ENCODE data around the gene ERBB4. TPM values are rescaled to one million over a fixed set of nuclear protein-coding genes. Genes with fewer than 3 reads are reported as not detected.

ERBB4 gene
- total and polyA plus RNA-seq, 9 donors = 0.08 to 22.3 (median 1.2) TPM

- no peak for DNase-seq
- Histone ChIP-seq H3K9me3 (no peaks in the 10 kb centered on the region), H3K36me3 (no peaks in the 10 kb centered on the region), H3K4me3 (no peak overlapping the region), H3K4me1 (ENCODE audit: insufficient read depth) (peaks cover 1% of the 10 kb centered on the region), H3K27me3 (no peaks in the 10 kb centered on the region), H3K27ac (no peak overlapping the region)
- intact Hi-C loops (cut with DNase I) = no loop called here
- TF ChIP-seq POLR2A (IDR thresholded peaks at IDR 0.05) (no peak), EP300 (IDR thresholded peaks at IDR 0.05) (no peak), CTCF (IDR thresholded peaks at IDR 0.05) (no peak)
Measured at GRCh38 chr2:212328712-212329496, 209.7 kb downstream of the ERBB4 start.

- Histone ChIP-seq H3K36me3 (no peaks in the 10 kb centered on the region), H3K4me1 (ENCODE audit: insufficient read depth) (peaks cover 1% of the 10 kb centered on the region), H3K27ac (no peak overlapping the region), H3K4me3 (no peak overlapping the region), H3K27me3 (no peaks in the 10 kb centered on the region), H3K9me3 (no peaks in the 10 kb centered on the region)
- intact Hi-C loops (cut with DNase I) = no loop called here
- 31 to 57% (median 49%) methylated on average over 2 of the region's 2 CpGs for WGBS, 3 donors
- no peak for DNase-seq
- TF ChIP-seq EP300 (IDR thresholded peaks at IDR 0.05) (no peak), POLR2A (IDR thresholded peaks at IDR 0.05) (no peak), CTCF (IDR thresholded peaks at IDR 0.05) (no peak)
Measured at GRCh38 chr2:212328136-212328535, 210.5 kb downstream of the ERBB4 start.

GRCh38 chr2:212327171-212327809, 211.3 kb downstream of the ERBB4 start:
- intact Hi-C loops (cut with DNase I) = no loop called here
- H3K27me3 ChIP-seq = no peaks in the 10 kb centered on the region
- WGBS, 3 donors = 64 to 75% (median 65%) methylated on average over 4 of the region's 4 CpGs
- no peaks in the 10 kb centered on the region for H3K9me3 ChIP-seq
- TF ChIP-seq EP300 (IDR thresholded peaks at IDR 0.05) (no peak), POLR2A (IDR thresholded peaks at IDR 0.05) (no peak), CTCF (IDR thresholded peaks at IDR 0.05) (no peak)
- H3K27ac ChIP-seq = no peak overlapping the region
- DNase-seq = no peak
- H3K4me3 ChIP-seq = no peak overlapping the region
- H3K36me3 ChIP-seq = no peaks in the 10 kb centered on the region
- H3K4me1 ChIP-seq (ENCODE audit: insufficient read depth) = peaks cover 1% of the 10 kb centered on the region

- Histone ChIP-seq H3K4me1 (ENCODE audit: insufficient read depth) (no peaks in the 10 kb centered on the region), H3K27me3 (no peaks in the 10 kb centered on the region), H3K4me3 (no peak overlapping the region), H3K27ac (no peak overlapping the region), H3K36me3 (no peaks in the 10 kb centered on the region), H3K9me3 (no peaks in the 10 kb centered on the region)
- 78 to 87% (median 85%) methylated on average over 2 of the region's 2 CpGs for WGBS, 3 donors
- TF ChIP-seq CTCF (IDR thresholded peaks at IDR 0.05) (no peak), EP300 (IDR thresholded peaks at IDR 0.05) (no peak), POLR2A (IDR thresholded peaks at IDR 0.05) (no peak)
- intact Hi-C loops (cut with DNase I) = no loop called here
- no peak for DNase-seq
Measured at GRCh38 chr2:212318636-212319035, 220.0 kb downstream of the ERBB4 start.

All from ovary (tissue), 9 donors.